Epithelial cell of esophagus (primary cell): ENCODE measurements around the gene PYGO1.
A peak's percentile ranks its signal among the peaks of the same experiment; 100 is the strongest.

Experiments used
- DNase-seq: peaks from one replicate; pipeline ENCODE4 v3.0.0; 2010; ENCODE audit warnings: low read depth
- H3K4me3 ChIP-seq: 2 replicates; pipeline ENCODE4 v1.5.1; 2011; ENCODE audit warnings: mild to moderate bottlenecking, low read length, control low read depth
- TF ChIP-seq, protein P1 (sequence below): IDR thresholded peaks from 2 replicates; pipeline ENCODE4 v1.5.1; 2011; ENCODE audit warnings: low read depth, mild to moderate bottlenecking, low read length, control low read depth, inconsistent platforms; ENCODE audit not compliant: insufficient read depth; ENCODE audit errors: missing control alignments

The PYGO1 gene

GRCh38 chr15:55588070-55588814 lies at the start of gene PYGO1:
Gene PYGO1 (minus strand): TSS chr15:55588345. CDS start chr15:55587883, 462 bp downstream.
- peak within 1 kb of the TSS; percentile 44 for H3K4me3 ChIP-seq
- DNase-seq: peak; percentile 44
- TF ChIP-seq, protein P1, sequence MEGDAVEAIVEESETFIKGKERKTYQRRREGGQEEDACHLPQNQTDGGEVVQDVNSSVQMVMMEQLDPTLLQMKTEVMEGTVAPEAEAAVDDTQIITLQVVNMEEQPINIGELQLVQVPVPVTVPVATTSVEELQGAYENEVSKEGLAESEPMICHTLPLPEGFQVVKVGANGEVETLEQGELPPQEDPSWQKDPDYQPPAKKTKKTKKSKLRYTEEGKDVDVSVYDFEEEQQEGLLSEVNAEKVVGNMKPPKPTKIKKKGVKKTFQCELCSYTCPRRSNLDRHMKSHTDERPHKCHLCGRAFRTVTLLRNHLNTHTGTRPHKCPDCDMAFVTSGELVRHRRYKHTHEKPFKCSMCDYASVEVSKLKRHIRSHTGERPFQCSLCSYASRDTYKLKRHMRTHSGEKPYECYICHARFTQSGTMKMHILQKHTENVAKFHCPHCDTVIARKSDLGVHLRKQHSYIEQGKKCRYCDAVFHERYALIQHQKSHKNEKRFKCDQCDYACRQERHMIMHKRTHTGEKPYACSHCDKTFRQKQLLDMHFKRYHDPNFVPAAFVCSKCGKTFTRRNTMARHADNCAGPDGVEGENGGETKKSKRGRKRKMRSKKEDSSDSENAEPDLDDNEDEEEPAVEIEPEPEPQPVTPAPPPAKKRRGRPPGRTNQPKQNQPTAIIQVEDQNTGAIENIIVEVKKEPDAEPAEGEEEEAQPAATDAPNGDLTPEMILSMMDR: no peak

GRCh38 chr15:55637086-55637485 lies 48.9 kb upstream of the PYGO1 start:
- H3K4me3 ChIP-seq: no peak overlapping the region
- DNase-seq: no peak
- TF ChIP-seq, protein P1: no peak

GRCh38 chr15:55633731-55634130 lies 45.6 kb upstream of the PYGO1 start:
- DNase-seq: no peak
- TF ChIP-seq, protein P1: no peak
- H3K4me3 ChIP-seq: no peak overlapping the region

- TF ChIP-seq, protein P1: no peak
- DNase-seq: no peak
- H3K4me3 ChIP-seq: no peak overlapping the region
These were observed 44.3 kb upstream of the PYGO1 start for GRCh38 chr15:55632434-55632833.

- no peak for DNase-seq
- TF ChIP-seq, protein P1: no peak
- H3K4me3 ChIP-seq: no peak overlapping the region
These were observed 42.7 kb upstream of the PYGO1 start for GRCh38 chr15:55630858-55631257.

GRCh38 chr15:55628369-55628730 lies 40.2 kb upstream of the PYGO1 start:
- TF ChIP-seq, protein P1: no peak
- no peak for DNase-seq
- no peak overlapping the region for H3K4me3 ChIP-seq

DNA sequence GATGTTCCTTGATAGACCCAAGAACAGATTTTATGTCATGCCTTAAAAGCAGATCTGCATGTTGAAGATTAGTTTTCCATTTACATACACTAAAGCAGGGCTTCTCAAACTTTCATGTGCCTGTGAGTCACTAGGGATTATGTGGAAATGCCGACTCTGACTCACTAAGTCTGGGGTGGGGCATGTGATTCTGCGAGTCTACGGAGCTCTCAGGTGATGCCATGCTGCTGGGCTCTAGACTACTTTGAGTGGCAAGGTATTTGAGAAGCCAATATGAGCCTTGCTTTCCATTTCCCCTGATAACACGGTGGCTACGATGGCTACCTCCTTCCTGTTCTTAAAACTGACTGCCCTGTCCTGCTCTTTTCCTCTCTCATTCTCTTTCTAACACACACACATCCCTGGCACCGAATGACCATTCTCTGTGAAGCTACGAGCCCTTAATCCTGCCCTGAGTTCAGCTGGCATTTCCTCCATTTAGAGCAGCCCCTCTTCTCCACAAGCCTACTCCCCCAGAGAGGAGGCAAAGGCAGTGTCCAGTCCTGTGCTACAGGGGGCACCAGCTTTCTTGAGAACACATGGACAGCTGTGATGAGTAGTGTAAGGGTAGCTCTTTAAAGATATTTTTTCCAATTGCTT lies 39.7 kb upstream of the PYGO1 start:
- peak; percentile 99 for DNase-seq

More for the DNA sequence above, 39.7 kb upstream of the PYGO1 start:
- H3K4me3 ChIP-seq: no peak overlapping the region
- TF ChIP-seq, protein P1: no peak
